T-helper 2 cell treated with Interferon-gamma antibody and Interleukin-4, amounts not matched to agents 100 ng/mL and 5 ng/mL, for 36 hours (primary cell): ENCODE data around the gene PIBF1. TPM values are rescaled to one million over a fixed set of nuclear protein-coding genes. Genes with fewer than 3 reads are reported as not detected.
"Not testable (repeated sequence)": the region's sequence is repeated elsewhere in the genome, so short reads cannot be mapped to it uniquely, and the experiment has no call there.

Source experiments
- intact Hi-C: fragments of 100-400 bp; cut with micrococcal nuclease; formaldehyde crosslinking; loops from one replicate; pipeline ENCODE4 v1.15.1; 2023
- total RNA-seq: library from RNA; stranded (reverse); gene quantifications from 2 replicates; pipeline ENCODE4 v1.2.3, GENCODE V29; 2022

PIBF1 gene
- total RNA-seq, 1 donor from 2014 or later: 24.6 TPM

GRCh38 chr13:73000027-73000674, 218.2 kb downstream of the PIBF1 start:
- intact Hi-C loops: no loop called here

- intact Hi-C loops: no loop called here
Measured at GRCh38 chr13:73001971-73002370, 220.0 kb downstream of the PIBF1 start.

- intact Hi-C loops: no loop called here
Measured at GRCh38 chr13:73011751-73012150, 229.8 kb downstream of the PIBF1 start.

- intact Hi-C loops: no loop called here
Measured at GRCh38 chr13:73015805-73016204, 233.9 kb downstream of the PIBF1 start.

- intact Hi-C loops: no loop called here
Measured at GRCh38 chr13:73018336-73018735, 236.4 kb downstream of the PIBF1 start.

- intact Hi-C loops: no loop called here
Measured at GRCh38 chr13:73025217-73026012, 243.5 kb downstream of the PIBF1 start.

- intact Hi-C loops: no loop called here
Measured at GRCh38 chr13:73034901-73035300, 253.0 kb downstream of the PIBF1 start.

- intact Hi-C loops: no loop called here
Measured at GRCh38 chr13:73035660-73036059, 253.7 kb downstream of the PIBF1 start.

GRCh38 chr13:73036566-73036965, 254.6 kb downstream of the PIBF1 start:
- intact Hi-C loops: no loop called here

- intact Hi-C loops: no loop called here
Measured at GRCh38 chr13:73038064-73038463, 256.1 kb downstream of the PIBF1 start.

GRCh38 chr13:73039201-73040108, 257.5 kb downstream of the PIBF1 start:
- intact Hi-C loops: no loop called here

GRCh38 chr13:73040484-73040883, 258.6 kb downstream of the PIBF1 start:
- intact Hi-C loops: no loop called here

GRCh38 chr13:73040968-73041596, 259.1 kb downstream of the PIBF1 start:
- intact Hi-C loops: no loop called here

- intact Hi-C loops: no loop called here
Measured at GRCh38 chr13:73045031-73045430, 263.1 kb downstream of the PIBF1 start.

- intact Hi-C loops: not testable (repeated sequence)
Measured at GRCh38 chr13:73048615-73049014, 266.7 kb downstream of the PIBF1 start.

- intact Hi-C loops: loop anchor here (5.0 to 10.0 kb wide), 3 partner anchors 212 to 570 kb away; no protein-coding TSS in a partner anchor
Measured at GRCh38 chr13:73054712-73055111, 272.8 kb downstream of the PIBF1 start.

- intact Hi-C loops: loop anchor here (5.0 to 10.0 kb wide), 3 partner anchors 214 to 569 kb away; no protein-coding TSS in a partner anchor
Measured at GRCh38 chr13:73055813-73056564, 274.1 kb downstream of the PIBF1 start.

- intact Hi-C loops: loop anchor here (5.0 to 10.0 kb wide), 3 partner anchors 214 to 568 kb away; no protein-coding TSS in a partner anchor
Measured at GRCh38 chr13:73056565-73056962, 274.6 kb downstream of the PIBF1 start.

GRCh38 chr13:73057284-73058063, 275.5 kb downstream of the PIBF1 start:
- intact Hi-C loops: loop anchor here (1.0 to 10.0 kb wide), 6 partner anchors 215 to 1078 kb away; partner anchors contain the start of gene DIS3

GRCh38 chr13:73058064-73058313, 276.1 kb downstream of the PIBF1 start:
- intact Hi-C loops: loop anchor here (1.0 to 10.0 kb wide), 6 partner anchors 216 to 1077 kb away; partner anchors contain the start of gene DIS3
